Measurements from ENCODE around the gene SELENOT. TPM values are rescaled to one million over a fixed set of nuclear protein-coding genes. Genes with fewer than 3 reads are reported as not detected.

Gene SELENOT
- total and polyA plus RNA-seq, 2 donors from 2014 or later = 116 to 120 TPM

DNA sequence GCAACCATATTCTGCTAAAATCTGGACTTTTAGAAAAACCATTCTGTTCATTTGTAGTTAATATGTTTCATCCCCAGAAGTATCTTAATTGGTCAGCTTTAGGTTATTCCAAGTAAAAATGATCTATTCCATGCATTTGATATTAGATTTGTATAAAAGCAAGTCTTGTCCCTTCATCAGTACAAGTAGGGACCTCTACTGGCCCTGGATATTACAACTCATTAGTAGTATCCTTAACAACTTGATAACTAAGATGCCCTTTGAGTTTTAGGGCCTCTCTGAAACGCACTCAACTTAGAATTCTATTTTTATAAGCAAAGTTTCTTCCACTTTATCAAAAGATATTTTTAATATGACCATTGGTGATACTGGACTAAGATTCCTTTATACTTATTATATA, 25.3 kb upstream of the SELENOT start:
- intact Hi-C loops (cut with DNase I) = no loop called here

DNA sequence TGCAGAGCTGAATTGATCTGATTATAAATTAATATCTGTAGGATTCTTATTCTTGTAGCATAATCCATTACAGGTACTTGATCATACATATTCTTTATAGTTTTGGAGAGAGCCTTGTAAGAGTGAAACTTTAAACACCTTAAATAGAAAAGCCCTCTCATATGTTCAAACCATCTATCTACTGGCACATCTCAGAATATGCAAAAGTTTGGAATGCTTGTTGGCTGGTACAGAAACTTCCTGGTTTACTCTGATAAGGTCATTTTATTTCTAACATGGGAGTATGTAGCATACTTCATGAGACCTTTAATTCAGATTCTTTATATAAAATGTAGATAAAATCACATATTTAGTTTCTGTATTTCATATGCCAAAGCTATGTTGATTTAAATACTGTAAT, 21.9 kb upstream of the SELENOT start:
- H3K36me3 ChIP-seq (ENCODE audit: control insufficient read depth in 2 of 3, insufficient read depth in 3 of 3, low read length in 3 of 3) = peaks cover 2 to 12% (median 8%) of the 10 kb centered on the region in 3 donors
- intact Hi-C loops (cut with DNase I) = no loop called here
- no peak for FAIRE-seq

More for the DNA sequence above, 25.3 kb upstream of the SELENOT start:
- Histone ChIP-seq H3K27ac (ENCODE audit: low read depth in 2 of 2, low read length in 2 of 2) (no peak overlapping the region), H3K27me3 (ENCODE audit: control insufficient read depth, insufficient read depth, low read length) (no peaks in the 10 kb centered on the region), H3K4me1 (ENCODE audit: control insufficient read depth in 2 of 3, insufficient read depth in 2 of 3, low read depth in 1 of 3, low read length in 3 of 3) (no peaks in the 10 kb centered on the region), H3K9me3 (ENCODE audit: control insufficient read depth in 2 of 3, insufficient read depth in 1 of 3, low read length in 3 of 3) (no peaks in the 10 kb centered on the region), H3K4me3 (ENCODE audit: low read length in 3 of 3) (no peak overlapping the region), H3K9ac (ENCODE audit: low read length in 3 of 3) (no peak overlapping the region), H3K36me3 (ENCODE audit: control insufficient read depth in 2 of 3, insufficient read depth in 3 of 3, low read length in 3 of 3) (peaks cover 0 to 8% (median 5%) of the 10 kb centered on the region in 3 donors)
- TF ChIP-seq, protein P1, sequence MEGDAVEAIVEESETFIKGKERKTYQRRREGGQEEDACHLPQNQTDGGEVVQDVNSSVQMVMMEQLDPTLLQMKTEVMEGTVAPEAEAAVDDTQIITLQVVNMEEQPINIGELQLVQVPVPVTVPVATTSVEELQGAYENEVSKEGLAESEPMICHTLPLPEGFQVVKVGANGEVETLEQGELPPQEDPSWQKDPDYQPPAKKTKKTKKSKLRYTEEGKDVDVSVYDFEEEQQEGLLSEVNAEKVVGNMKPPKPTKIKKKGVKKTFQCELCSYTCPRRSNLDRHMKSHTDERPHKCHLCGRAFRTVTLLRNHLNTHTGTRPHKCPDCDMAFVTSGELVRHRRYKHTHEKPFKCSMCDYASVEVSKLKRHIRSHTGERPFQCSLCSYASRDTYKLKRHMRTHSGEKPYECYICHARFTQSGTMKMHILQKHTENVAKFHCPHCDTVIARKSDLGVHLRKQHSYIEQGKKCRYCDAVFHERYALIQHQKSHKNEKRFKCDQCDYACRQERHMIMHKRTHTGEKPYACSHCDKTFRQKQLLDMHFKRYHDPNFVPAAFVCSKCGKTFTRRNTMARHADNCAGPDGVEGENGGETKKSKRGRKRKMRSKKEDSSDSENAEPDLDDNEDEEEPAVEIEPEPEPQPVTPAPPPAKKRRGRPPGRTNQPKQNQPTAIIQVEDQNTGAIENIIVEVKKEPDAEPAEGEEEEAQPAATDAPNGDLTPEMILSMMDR (IDR thresholded peaks at IDR 0.05; ENCODE audit: borderline replicate concordance, extremely low read depth, insufficient read depth) = no peak
- no peak for FAIRE-seq
- DNase-seq = no peak

DNA sequence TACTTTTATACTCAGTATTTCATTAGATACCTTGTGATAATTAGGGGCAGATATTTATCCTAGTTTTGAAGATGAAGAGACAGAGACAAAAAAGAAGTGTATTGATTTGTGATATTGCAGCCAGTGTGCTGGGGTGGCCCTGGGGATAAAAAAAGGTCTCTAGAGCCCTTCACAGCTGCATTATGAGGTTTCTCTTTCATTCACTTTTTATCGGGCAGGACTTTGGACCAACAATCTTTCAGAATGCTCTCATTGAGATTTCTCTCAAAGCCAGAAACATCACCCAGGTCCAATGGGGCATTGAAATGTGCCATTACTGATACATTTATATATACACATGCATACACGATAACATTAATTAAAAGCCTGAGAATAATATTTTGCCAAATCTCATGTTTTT, 20.5 kb upstream of the SELENOT start:
- H3K36me3 ChIP-seq (ENCODE audit: control insufficient read depth in 2 of 3, insufficient read depth in 3 of 3, low read length in 3 of 3) = peaks cover 2 to 8% (median 3%) of the 10 kb centered on the region in 3 donors
- no peak overlapping the region for H3K9ac ChIP-seq (ENCODE audit: low read length in 3 of 3)
- intact Hi-C loops (cut with DNase I) = no loop called here
- FAIRE-seq (no peak), DNase-seq (no peak)
- H3K27ac ChIP-seq (ENCODE audit: low read depth in 2 of 2, low read length in 2 of 2) = no peak overlapping the region
- no peaks in the 10 kb centered on the region for H3K4me1 ChIP-seq (ENCODE audit: control insufficient read depth in 2 of 3, insufficient read depth in 2 of 3, low read depth in 1 of 3, low read length in 3 of 3)
- no peak overlapping the region for H3K4me3 ChIP-seq (ENCODE audit: low read length in 3 of 3)
- TF ChIP-seq, protein P1 (IDR thresholded peaks at IDR 0.05; ENCODE audit: borderline replicate concordance, extremely low read depth, insufficient read depth) = no peak
- no peaks in the 10 kb centered on the region for H3K27me3 ChIP-seq (ENCODE audit: control insufficient read depth, insufficient read depth, low read length)
- no peaks in the 10 kb centered on the region for H3K9me3 ChIP-seq (ENCODE audit: control insufficient read depth in 2 of 3, insufficient read depth in 1 of 3, low read length in 3 of 3)

More for the DNA sequence above, 21.9 kb upstream of the SELENOT start:
- H3K27ac ChIP-seq (ENCODE audit: low read depth in 2 of 2, low read length in 2 of 2) = no peak overlapping the region
- no peaks in the 10 kb centered on the region for H3K9me3 ChIP-seq (ENCODE audit: control insufficient read depth in 2 of 3, insufficient read depth in 1 of 3, low read length in 3 of 3)
- H3K4me3 ChIP-seq (ENCODE audit: low read length in 3 of 3) = no peak overlapping the region
- H3K4me1 ChIP-seq (ENCODE audit: control insufficient read depth in 2 of 3, insufficient read depth in 2 of 3, low read depth in 1 of 3, low read length in 3 of 3) = no peaks in the 10 kb centered on the region
- TF ChIP-seq, protein P1 (IDR thresholded peaks at IDR 0.05; ENCODE audit: borderline replicate concordance, extremely low read depth, insufficient read depth) = no peak
- H3K9ac ChIP-seq (ENCODE audit: low read length in 3 of 3) = no peak overlapping the region
- no peaks in the 10 kb centered on the region for H3K27me3 ChIP-seq (ENCODE audit: control insufficient read depth, insufficient read depth, low read length)
- no peak for DNase-seq

DNA sequence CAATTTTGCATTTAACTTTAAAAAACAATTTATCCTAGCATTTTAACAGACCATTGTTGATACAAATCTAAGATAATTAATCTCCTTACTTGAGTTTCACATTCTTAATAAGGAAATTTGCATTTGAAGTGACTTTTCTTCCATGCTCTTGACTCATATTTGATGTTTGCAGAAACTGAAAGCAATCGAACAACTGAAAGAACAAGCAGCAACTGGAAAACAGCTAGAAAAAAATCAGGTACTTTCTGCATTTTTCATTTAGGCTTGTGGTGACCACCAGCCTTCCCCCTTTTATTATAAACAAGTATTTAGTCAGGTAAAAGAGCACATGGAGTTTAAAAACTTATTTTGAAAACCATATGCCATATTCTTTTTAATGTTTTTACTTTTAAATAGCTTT, 20.1 kb upstream of the SELENOT start:
- Histone ChIP-seq H3K36me3 (ENCODE audit: control insufficient read depth in 2 of 3, insufficient read depth in 3 of 3, low read length in 3 of 3) (peaks cover 2 to 6% (median 3%) of the 10 kb centered on the region in 3 donors), H3K27me3 (ENCODE audit: control insufficient read depth, insufficient read depth, low read length) (no peaks in the 10 kb centered on the region), H3K4me1 (ENCODE audit: control insufficient read depth in 2 of 3, insufficient read depth in 2 of 3, low read depth in 1 of 3, low read length in 3 of 3) (no peaks in the 10 kb centered on the region), H3K4me3 (ENCODE audit: low read length in 3 of 3) (no peak overlapping the region), H3K27ac (ENCODE audit: low read depth in 2 of 2, low read length in 2 of 2) (no peak overlapping the region), H3K9ac (ENCODE audit: low read length in 3 of 3) (no peak overlapping the region), H3K9me3 (ENCODE audit: control insufficient read depth in 2 of 3, insufficient read depth in 1 of 3, low read length in 3 of 3) (no peaks in the 10 kb centered on the region)
- FAIRE-seq = no peak
- no peak for DNase-seq
- intact Hi-C loops (cut with DNase I) = no loop called here
- TF ChIP-seq, protein P1 (IDR thresholded peaks at IDR 0.05; ENCODE audit: borderline replicate concordance, extremely low read depth, insufficient read depth) = no peak

Data from kidney (tissue), 14 donors.